ENCODE results near the gene PGAP3.

Gene PGAP3

GRCh38 chr17:39655105-39655504 is 32.8 kb downstream of the PGAP3 start:
- DNase-seq: no peak

DNA sequence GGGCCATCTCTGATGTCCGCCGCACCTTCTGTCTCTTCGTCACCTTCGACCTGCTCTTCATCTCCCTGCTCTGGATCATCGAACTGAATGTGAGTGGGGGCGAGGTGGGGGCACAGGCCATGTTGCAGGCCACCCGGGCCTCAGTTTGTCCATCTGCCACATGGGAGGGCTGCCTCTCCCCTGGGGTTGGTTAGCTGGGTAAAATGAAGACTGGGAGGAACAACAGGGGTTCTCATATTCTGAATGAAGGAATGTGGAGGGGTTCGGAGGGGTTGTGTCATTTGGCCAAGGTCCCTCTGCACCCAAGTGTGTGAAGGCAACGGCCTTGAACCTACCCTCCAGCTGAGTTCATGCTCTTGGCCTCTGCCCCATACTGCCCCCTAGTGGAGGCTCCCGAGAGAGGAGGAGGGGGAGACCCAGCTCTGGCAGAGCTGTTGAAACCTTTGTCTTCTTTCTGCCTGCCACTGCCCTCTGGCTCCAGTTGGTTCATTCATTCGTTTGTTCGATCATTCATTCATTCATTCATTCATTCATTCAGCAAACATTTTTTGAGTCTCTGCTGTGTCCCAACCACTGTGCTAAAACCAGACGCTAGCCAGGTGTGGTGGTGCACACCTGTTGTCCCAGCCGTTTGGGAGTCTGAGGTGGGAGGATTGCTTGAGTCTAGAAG is 34.1 kb downstream of the PGAP3 start:
- DNase-seq: no peak

DNA sequence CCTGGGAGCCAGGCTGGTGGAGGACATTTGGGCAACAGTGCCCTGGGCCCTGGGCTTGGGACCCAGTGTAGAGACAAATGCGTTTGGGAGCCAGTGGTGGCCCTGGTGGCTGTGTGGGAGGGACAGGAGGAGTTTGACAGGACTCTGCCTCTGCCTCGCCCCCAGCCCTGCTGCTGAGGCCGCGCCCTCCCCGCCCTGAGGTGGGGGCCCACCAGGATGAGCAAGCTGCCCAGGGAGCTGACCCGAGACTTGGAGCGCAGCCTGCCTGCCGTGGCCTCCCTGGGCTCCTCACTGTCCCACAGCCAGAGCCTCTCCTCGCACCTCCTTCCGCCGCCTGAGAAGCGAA is 34.6 kb downstream of the PGAP3 start:
- DNase-seq: no peak

DNA sequence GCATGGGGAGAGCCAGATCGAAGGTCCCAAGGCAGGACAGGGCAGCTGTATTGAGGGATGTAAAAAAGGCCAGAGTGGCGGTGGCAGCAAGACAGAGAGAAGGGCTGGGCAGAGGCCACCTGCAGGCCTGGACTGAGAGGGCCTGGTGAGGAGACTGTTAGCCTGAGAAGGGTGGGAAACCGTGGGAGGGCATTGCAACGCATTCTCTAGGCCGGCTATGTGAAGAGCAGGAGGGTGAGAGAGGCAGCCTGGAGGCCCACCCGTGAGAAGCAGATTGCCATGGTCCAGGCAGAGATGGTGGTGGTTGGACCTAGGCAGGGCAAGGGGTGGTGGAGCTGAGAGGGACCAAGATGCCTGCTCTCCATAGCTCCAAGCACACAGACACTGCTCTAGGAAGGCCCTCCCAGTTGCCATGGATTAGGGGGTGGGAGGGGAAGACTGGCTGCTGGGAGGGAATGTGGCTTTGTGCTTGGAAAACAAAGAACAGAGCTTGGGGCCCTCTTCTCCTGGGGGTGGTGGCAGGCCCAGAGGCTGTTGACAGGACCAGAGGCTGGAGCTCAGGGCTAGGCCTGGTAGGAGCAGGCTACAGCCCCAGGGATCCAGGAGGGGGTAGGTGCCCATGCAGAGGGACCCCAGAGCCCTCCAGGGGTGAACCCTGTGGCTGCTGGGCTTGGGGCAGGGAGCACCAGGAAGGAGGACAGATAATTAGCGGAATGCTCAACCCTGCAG is 35.1 kb downstream of the PGAP3 start:
- no peak for DNase-seq

DNA sequence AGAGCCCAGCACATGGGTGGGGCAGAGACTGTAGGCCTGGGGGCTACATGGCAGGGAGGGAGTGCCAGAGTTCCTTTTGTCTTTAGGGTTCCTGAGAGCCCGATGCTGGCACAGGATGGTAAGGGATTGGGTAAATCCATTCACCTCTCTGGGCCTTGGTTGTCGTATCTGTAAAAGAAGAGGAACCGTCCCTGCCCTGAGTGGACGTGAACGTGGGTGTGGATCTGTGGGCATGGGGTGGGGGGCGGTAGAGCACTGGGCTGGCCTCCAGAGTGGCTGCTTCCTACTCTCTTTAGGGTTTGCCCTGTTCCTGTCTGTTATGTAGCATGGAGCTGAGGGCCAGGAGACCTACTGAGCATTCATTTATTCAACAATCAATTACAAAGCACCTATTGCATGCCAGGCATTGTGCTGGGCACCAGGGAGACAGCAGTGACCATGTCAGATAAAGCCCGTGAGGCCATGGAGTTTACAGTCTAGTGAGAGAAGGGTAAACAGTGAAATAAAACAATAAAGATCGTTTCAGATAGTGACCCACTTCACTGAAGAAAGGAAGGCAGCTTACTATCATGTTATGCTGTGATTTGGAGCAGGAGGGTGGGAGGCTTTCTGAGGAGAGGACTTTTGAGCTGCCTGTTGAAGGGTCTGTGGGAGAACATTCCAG is 35.8 kb downstream of the PGAP3 start:
- no peak for DNase-seq

DNA sequence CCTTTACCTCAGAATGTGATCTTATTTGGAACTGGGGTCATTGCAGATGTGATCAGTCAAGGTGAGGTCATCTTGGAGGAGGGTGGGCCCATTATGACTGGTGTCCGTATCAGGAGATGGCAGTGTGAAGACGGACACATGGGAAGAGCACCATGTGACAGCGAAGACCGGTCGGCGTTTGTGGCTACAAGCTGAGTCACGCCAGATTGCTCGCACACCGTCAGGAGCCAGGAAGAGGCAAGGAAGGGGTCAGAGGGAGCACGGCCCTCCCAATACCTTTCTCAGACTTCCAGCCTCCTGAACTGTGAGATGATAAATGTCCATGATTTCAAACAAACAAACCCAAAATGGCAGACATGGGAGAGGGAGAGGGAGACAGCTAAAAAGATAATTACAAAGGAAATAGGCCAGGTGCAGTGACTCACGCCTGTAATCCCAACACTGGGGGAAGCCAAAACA is 37.7 kb downstream of the PGAP3 start:
- DNase-seq: no peak

GRCh38 chr17:39648616-39649366 is 39.1 kb downstream of the PGAP3 start:
- no peak for DNase-seq

- no peak for DNase-seq
Observed at GRCh38 chr17:39647256-39647655, 40.6 kb downstream of the PGAP3 start.

DNA sequence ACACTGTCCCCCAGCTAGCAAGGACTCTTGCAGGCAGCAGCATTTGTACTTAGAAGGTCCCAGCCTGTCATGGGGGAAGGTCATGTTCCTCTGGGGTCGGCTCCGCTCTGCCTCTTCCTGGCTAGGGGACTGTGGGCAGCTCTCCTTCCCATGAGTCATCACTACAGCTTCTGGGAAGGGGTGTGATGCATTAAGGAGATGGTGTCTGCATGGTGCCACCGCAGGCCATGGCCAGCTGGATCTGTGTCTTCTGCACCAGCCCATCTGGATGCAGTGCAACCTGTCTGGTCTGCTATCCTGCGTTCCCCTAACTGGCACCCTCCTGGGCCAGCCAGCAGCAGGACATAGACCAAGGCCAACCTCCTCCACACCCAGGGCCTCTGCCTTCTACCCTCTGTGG is 44.6 kb downstream of the PGAP3 start:
- no peak for DNase-seq

- no peak for DNase-seq
Observed at GRCh38 chr17:39642291-39643074, 45.4 kb downstream of the PGAP3 start.

- no peak for DNase-seq
Observed at GRCh38 chr17:39641883-39642282, 46.0 kb downstream of the PGAP3 start.

- DNase-seq: no peak
Observed at GRCh38 chr17:39641097-39641496, 46.8 kb downstream of the PGAP3 start.

DNA sequence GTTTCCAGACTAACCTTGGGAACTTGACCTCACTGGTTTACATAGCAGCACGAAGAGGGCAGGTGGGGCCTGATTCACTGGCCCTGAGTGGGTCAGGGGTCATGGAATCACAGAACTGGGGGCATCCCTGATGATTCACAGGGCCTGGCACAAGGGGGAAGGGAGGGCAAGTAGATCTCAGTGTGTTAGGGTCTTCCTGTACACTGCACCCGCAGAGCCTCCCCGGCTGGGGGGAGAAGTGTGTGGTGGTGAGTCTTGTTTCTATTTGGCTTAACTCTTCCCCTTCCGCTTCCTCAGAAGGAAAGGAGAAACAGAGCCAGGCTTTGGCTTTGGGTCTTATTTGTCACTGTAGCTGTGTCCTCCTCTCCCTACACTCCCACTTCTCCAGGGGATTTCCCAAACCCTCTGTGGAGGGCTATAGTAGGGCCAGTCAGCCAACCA is 47.2 kb downstream of the PGAP3 start:
- DNase-seq: no peak

DNA sequence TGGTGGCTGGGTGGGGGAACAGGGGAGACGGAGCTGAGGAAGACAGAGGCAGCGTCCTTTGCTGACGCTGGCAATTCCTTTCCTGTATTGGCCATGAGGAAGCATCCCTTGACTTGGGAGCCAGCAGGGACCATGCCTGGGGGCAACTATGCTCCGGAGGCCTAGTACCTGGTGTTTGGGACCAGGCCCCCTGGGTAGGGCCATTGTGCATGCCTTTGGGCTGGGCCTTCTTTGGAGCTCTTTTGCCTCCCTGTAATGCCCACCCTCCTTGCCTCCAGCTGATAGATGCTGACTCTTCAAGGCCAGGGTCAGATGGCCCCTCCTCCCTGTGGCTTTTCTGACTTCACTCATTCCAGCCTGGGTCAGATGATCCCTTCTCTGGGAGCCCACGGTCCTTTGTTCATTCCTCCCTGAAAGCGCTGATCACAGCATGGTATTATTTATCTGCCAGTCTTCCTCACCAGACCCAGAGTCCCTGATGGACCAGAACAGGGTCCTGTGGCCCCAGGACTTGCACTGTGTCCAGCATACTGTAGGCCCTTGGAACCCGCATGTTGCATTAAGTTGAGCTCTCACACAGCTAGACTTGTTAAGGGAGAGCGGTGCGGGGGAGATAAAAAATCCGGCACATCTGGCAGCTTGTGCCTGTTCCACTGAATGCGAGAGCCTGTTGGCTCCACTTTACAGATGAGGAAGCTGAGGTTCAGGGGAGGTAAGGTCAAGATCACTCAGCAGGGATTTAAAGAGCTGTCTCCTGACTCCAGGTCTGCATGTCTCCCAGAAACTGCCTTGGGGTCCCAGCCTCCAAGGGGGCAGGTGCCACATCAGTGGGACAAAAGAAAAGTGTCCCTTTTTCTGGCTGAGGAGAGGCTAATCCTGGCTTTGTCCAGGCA is 48.0 kb downstream of the PGAP3 start:
- no peak for DNase-seq

DNA sequence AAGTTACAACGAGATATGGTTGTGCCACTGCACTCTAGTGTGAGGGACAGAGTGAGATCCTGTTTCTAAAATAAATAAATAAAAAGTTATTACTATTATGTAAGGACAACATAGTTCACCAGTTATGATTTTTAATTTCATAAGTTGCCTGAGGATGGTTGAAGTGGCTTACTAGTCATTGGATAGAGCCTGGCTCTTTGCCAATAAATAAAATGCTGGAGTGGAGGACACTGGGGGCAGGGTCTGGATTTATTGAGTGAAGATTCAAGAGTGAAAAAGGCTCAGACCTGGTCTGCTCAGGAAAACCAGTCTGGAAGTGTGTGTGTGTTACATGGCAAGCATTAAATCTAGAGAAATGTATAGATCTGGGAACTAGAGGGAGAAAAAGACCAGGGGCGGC is 48.8 kb downstream of the PGAP3 start:
- DNase-seq: no peak

GRCh38 chr17:39638317-39638716 is 49.5 kb downstream of the PGAP3 start:
- DNase-seq: no peak

DNA sequence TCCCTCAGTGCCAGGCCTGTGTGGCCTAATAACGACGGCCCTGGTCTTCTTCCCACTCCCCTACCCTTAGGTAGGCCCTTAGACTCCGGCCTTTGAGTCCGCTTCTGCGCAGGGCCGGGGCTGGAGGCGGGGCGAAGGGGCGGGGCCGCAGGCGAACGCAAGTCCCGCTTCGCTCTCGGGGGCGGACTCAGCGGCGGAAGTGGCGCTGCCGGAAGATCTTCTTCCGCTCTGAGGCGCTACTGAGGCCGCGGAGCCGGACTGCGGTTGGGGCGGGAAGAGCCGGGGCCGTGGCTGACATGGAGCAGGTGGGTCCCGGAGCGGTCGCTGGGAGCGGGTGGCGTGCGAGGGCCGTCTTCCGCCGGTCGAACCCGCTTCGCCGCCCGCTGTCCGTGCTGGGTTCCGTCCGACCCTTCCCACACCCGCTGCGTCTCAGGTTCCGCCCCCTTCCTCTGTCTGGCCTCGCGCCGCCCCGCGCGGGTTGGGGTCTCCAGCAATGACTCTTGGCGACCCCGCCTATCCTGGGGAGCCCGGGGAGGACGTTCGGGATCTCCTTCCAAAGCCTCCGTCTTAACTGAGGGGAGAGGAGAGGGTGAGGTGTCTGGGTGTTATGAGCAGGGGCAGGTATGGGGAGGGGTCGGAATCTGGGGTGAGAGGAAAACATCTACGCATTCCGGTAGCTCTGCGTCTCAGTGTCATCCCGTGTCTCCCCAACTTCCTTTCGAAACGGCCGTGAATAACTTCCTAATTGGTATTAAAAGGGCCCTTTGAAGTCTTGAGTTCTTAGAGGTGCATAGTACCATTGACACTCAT is 50.7 kb downstream of the PGAP3 start, which contains the start of gene STARD3:
TSS of gene STARD3 (plus strand) at position 218 of the 810 bp plus-strand sequence. CDS start 16,388 bp downstream, outside the sequence.
- DNase-seq: peak; percentile 77

- no peak for DNase-seq
Observed at GRCh38 chr17:39636587-39636926, 51.3 kb downstream of the PGAP3 start.

GRCh38 chr17:39635614-39636176 is 52.2 kb downstream of the PGAP3 start:
- DNase-seq: no peak

DNA sequence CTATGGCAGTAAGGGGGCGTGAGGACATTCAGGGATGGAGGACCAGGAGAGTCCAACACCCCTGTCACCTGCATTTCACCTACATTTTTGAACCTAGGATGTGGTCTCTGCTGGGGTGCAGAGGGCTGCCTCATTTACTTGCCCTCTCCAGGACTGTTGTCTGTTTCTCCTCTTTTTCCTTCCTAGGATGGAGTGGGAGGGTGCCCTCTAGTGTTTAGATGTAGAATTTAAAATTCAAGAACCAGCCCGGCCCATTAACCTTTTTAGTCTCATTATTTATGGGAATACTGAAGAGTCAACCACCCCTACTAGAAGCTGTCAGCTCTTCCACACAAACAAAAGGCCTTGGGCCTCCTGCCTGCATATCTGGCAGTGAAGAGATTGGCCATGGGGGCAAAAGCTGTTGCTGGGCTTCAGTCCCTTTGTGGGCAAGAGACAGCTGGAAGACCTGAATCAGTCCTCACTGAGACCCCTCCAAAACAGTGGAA is 53.4 kb downstream of the PGAP3 start:
- peak; percentile 8 for DNase-seq
